OCI-LY1 (cell line): ENCODE results near the gene CHD5.

Experiments
- H2AFZ ChIP-seq: fragments of 200-600 bp; sonication (generic), shearing (Covaris generic); 2 replicates; pipeline ENCODE4 v1.6.0; 2014; ENCODE audit warnings: antibody characterized with exemption, mild to moderate bottlenecking, low read length
- H3F3A ChIP-seq: fragments of 200-600 bp; sonication (generic), shearing (Covaris generic); 2 replicates; pipeline ENCODE4 v1.6.0; 2014; ENCODE audit warnings: mild to moderate bottlenecking, antibody characterized with exemption, low read length, moderate library complexity; ENCODE audit not compliant: insufficient read depth
- H3K27ac ChIP-seq: fragments of 200-600 bp; sonication (generic); 2 replicates; pipeline ENCODE4 v1.5.1; 2014; ENCODE audit warnings: low read length, mixed run types, mild to moderate bottlenecking, low read depth; ENCODE audit not compliant: poor library complexity, severe bottlenecking
- H3K27me3 ChIP-seq: fragments of 200-600 bp; sonication (generic); 2 replicates; pipeline ENCODE4 v1.6.0; 2014; ENCODE audit warnings: antibody characterized with exemption, mild to moderate bottlenecking, low read length, moderate library complexity; ENCODE audit not compliant: insufficient read depth
- H3K36me3 ChIP-seq: fragments of 200-600 bp; sonication (generic); 2 replicates; pipeline ENCODE4 v1.6.1; 2014; ENCODE audit warnings: mild to moderate bottlenecking, antibody characterized with exemption, low read length, moderate library complexity, mixed read lengths; ENCODE audit not compliant: insufficient read depth
- H3K4me1 ChIP-seq: fragments of 200-600 bp; sonication (generic); 2 replicates; pipeline ENCODE4 v1.5.1; 2014; ENCODE audit warnings: mild to moderate bottlenecking, low read length, moderate library complexity; ENCODE audit not compliant: insufficient read depth, severe bottlenecking
- H3K4me2 ChIP-seq: fragments of 200-600 bp; sonication (generic), shearing (Covaris generic); 2 replicates; pipeline ENCODE4 v1.6.1; 2014; ENCODE audit warnings: low read length
- H3K4me3 ChIP-seq: fragments of 200-600 bp; sonication (generic); 2 replicates; pipeline ENCODE4 v1.5.1; 2014; ENCODE audit warnings: low read length, low read depth, mild to moderate bottlenecking, mixed read lengths; ENCODE audit not compliant: poor library complexity, severe bottlenecking
- H3K79me2 ChIP-seq: fragments of 200-600 bp; shearing (Covaris generic); 2 replicates; pipeline ENCODE4 v1.6.1; 2016; ENCODE audit warnings: mixed run types, low read length, mixed read lengths; ENCODE audit not compliant: insufficient read depth
- H3K9ac ChIP-seq: fragments of 200-600 bp; sonication (generic), shearing (Covaris generic); 2 replicates; pipeline ENCODE4 v1.6.1; 2014; ENCODE audit warnings: mild to moderate bottlenecking, low read length, mixed read lengths
- H3K9me2 ChIP-seq: fragments of 200-600 bp; sonication (generic), shearing (Covaris generic); 2 replicates; pipeline ENCODE4 v1.6.1; 2014; ENCODE audit warnings: low read depth, mild to moderate bottlenecking, low read length, mixed read lengths
- H3K9me3 ChIP-seq: fragments of 200-600 bp; shearing (Covaris generic); 2 replicates; pipeline ENCODE4 v1.6.1; 2014; ENCODE audit warnings: low read length, mixed read lengths
- H4K20me1 ChIP-seq: fragments of 200-600 bp; sonication (generic), shearing (Covaris generic); 2 replicates; pipeline ENCODE4 v1.6.0; 2016; ENCODE audit warnings: mild to moderate bottlenecking, low read length; ENCODE audit not compliant: insufficient read depth
- CTCF ChIP-seq: fragments of 200-600 bp; sonication (generic), shearing (Covaris generic); IDR thresholded peaks from 2 replicates; pipeline ENCODE4 v1.5.1; 2017; ENCODE audit warnings: mild to moderate bottlenecking, antibody characterized with exemption, low read length, moderate library complexity, mixed read lengths
- EZH2 ChIP-seq: fragments of 200-600 bp; sonication (generic), shearing (Covaris generic); IDR thresholded peaks from 2 replicates; pipeline ENCODE4 v1.8.0; 2017; ENCODE audit warnings: borderline replicate concordance, mixed run types, mild to moderate bottlenecking, antibody characterized with exemption, low read length, moderate library complexity, mixed read lengths

CHD5 gene

GRCh38 chr1:6158181-6158580, 21.9 kb downstream of the CHD5 start:
- Histone ChIP-seq H3K27ac (no peak overlapping the region), H4K20me1 (no peaks in the 10 kb centered on the region), H3K9ac (no peak overlapping the region)

GRCh38 chr1:6157528-6158174, 22.5 kb downstream of the CHD5 start:
- Histone ChIP-seq H4K20me1 (no peaks in the 10 kb centered on the region), H3K9me3 (no peaks in the 10 kb centered on the region), H3F3A (no peaks in the 10 kb centered on the region), H3K27ac (no peak overlapping the region), H3K79me2 (no peaks in the 10 kb centered on the region), H3K27me3 (peaks cover 4% of the 10 kb centered on the region; the same call in 1 of the 2 replicates), H3K36me3 (no peaks in the 10 kb centered on the region), H3K4me3 (no peak overlapping the region), H3K9me2 (no peaks in the 10 kb centered on the region), H2AFZ (no peak overlapping the region), H3K4me2 (no peak overlapping the region), H3K4me1 (no peaks in the 10 kb centered on the region), H3K9ac (no peak overlapping the region)
- TF ChIP-seq CTCF (no peak), EZH2 (no peak)

More at GRCh38 chr1:6158181-6158580, 21.9 kb downstream of the CHD5 start:
- Histone ChIP-seq H3K9me2 (no peaks in the 10 kb centered on the region), H3F3A (no peaks in the 10 kb centered on the region), H3K79me2 (no peaks in the 10 kb centered on the region), H3K27me3 (peaks cover 4% of the 10 kb centered on the region; the same call in 1 of the 2 replicates), H3K4me3 (no peak overlapping the region), H3K4me1 (no peaks in the 10 kb centered on the region), H3K36me3 (no peaks in the 10 kb centered on the region), H3K9me3 (no peaks in the 10 kb centered on the region), H2AFZ (no peak overlapping the region), H3K4me2 (no peak overlapping the region)
- TF ChIP-seq EZH2 (no peak), CTCF (no peak)

- Histone ChIP-seq H3K4me1 (no peaks in the 10 kb centered on the region), H3K27ac (no peak overlapping the region), H3K36me3 (no peaks in the 10 kb centered on the region), H3K9ac (no peak overlapping the region), H3K79me2 (no peaks in the 10 kb centered on the region), H3K4me3 (no peak overlapping the region), H3K4me2 (no peak overlapping the region), H3K27me3 (peaks cover 4% of the 10 kb centered on the region; the same call in 1 of the 2 replicates), H3K9me3 (no peaks in the 10 kb centered on the region), H2AFZ (no peak overlapping the region), H3F3A (no peaks in the 10 kb centered on the region), H4K20me1 (no peaks in the 10 kb centered on the region), H3K9me2 (no peaks in the 10 kb centered on the region)
- TF ChIP-seq EZH2: no peak
- TF ChIP-seq CTCF: no peak
These were observed 23.0 kb downstream of the CHD5 start for GRCh38 chr1:6157132-6157527.
